WTC11 (cell line): Measurements from ENCODE around the gene NDUFAF8.

Source experiments
- CREB1 ChIP-seq: sonication (generic); formaldehyde crosslinking; IDR thresholded peaks from 2 replicates; pipeline ENCODE4 v1.8.0; 2023; ENCODE audit warnings: mild to moderate bottlenecking, missing genetic modification reagents
- ESRRA ChIP-seq: sonication (generic); formaldehyde crosslinking; IDR thresholded peaks from 2 replicates; pipeline ENCODE4 v1.8.1; 2022; ENCODE audit warnings: mild to moderate bottlenecking, missing genetic modification reagents, borderline replicate concordance
- NFYB ChIP-seq: sonication (generic); formaldehyde crosslinking; conservative IDR thresholded peaks from 2 replicates; pipeline ENCODE4 v1.8.0; 2022; ENCODE audit warnings: low read depth, missing genetic modification reagents
- SMAD3 ChIP-seq: sonication (generic); formaldehyde crosslinking; IDR thresholded peaks from 2 replicates; pipeline ENCODE4 v1.8.0; 2022; ENCODE audit warnings: missing genetic modification reagents, mild to moderate bottlenecking, borderline replicate concordance
- ZNF263 ChIP-seq: sonication (generic); formaldehyde crosslinking; IDR thresholded peaks from 2 replicates; pipeline ENCODE4 v1.8.1; 2022; ENCODE audit warnings: low read depth, mild to moderate bottlenecking, moderate library complexity, missing genetic modification reagents
- TF ChIP-seq, protein P1 (sequence below): fragments of 200-600 bp; IDR thresholded peaks from 2 replicates; pipeline ENCODE4 v1.8.0; 2022; ENCODE audit warnings: antibody characterized with exemption
- TF ChIP-seq, protein P2 (sequence below): sonication (generic); formaldehyde crosslinking; IDR thresholded peaks from 2 replicates; pipeline ENCODE4 v1.8.1; 2022; ENCODE audit warnings: low read depth, mild to moderate bottlenecking, moderate library complexity, missing genetic modification reagents, borderline replicate concordance
- TF ChIP-seq, protein P3 (sequence below): sonication (generic); formaldehyde crosslinking; IDR thresholded peaks from 2 replicates; pipeline ENCODE4 v1.8.1; 2022; ENCODE audit warnings: mild to moderate bottlenecking, missing genetic modification reagents, moderate library complexity, borderline replicate concordance
- TF ChIP-seq, protein P4 (sequence below): fragments of 250-450 bp; sonication (Bioruptor Pico); IDR thresholded peaks from 2 replicates; pipeline ENCODE4 v1.9.0; 2021; ENCODE audit warnings: mild to moderate bottlenecking
- TF ChIP-seq, protein P5 (sequence below): sonication (generic); formaldehyde crosslinking; IDR thresholded peaks from 2 replicates; pipeline ENCODE4 v1.8.0; 2022; ENCODE audit warnings: mild to moderate bottlenecking, missing genetic modification reagents

DNA sequence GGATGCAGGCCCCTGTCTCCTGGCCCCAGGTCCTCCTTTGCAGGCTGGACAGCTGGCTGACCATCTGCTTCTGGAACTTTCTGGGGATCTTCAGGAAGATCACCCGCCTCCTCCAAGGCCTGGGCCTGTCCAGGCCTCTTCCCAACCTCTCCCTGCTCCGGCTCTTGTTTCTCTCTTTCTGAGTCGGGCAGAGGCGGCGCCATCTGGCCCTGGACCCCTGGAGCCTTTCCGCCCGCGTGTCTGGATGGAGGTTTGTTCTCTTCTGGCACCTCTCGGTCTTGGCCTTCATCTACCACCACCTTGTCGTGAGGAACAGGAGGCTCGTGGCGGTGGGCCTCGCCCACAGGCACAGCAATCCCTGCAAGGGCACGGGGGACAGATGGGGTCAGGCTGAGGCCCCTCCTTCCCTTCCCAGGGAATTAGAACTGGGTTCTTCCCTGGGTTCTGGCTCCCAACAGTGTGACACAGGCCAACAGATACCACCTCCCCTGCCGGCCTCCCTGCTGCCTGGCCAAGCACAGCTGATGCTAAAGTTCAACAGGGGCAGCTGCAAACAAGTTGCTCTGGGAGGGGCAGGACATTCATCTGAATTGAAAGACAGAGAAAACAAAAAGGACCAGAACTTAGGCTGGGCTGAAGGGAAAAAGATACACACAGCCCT is 13.3 kb downstream of the NDUFAF8 start:
- TF ChIP-seq ZNF263 (CRISPR knock-in tag) (no peak), ESRRA (no peak), CREB1 (no peak), SMAD3 (no peak), NFYB (CRISPR knock-in tag) (no peak)
- TF ChIP-seq, protein P1, sequence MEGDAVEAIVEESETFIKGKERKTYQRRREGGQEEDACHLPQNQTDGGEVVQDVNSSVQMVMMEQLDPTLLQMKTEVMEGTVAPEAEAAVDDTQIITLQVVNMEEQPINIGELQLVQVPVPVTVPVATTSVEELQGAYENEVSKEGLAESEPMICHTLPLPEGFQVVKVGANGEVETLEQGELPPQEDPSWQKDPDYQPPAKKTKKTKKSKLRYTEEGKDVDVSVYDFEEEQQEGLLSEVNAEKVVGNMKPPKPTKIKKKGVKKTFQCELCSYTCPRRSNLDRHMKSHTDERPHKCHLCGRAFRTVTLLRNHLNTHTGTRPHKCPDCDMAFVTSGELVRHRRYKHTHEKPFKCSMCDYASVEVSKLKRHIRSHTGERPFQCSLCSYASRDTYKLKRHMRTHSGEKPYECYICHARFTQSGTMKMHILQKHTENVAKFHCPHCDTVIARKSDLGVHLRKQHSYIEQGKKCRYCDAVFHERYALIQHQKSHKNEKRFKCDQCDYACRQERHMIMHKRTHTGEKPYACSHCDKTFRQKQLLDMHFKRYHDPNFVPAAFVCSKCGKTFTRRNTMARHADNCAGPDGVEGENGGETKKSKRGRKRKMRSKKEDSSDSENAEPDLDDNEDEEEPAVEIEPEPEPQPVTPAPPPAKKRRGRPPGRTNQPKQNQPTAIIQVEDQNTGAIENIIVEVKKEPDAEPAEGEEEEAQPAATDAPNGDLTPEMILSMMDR = no peak
- TF ChIP-seq, protein P2, sequence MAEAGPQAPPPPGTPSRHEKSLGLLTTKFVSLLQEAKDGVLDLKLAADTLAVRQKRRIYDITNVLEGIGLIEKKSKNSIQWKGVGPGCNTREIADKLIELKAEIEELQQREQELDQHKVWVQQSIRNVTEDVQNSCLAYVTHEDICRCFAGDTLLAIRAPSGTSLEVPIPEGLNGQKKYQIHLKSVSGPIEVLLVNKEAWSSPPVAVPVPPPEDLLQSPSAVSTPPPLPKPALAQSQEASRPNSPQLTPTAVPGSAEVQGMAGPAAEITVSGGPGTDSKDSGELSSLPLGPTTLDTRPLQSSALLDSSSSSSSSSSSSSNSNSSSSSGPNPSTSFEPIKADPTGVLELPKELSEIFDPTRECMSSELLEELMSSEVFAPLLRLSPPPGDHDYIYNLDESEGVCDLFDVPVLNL (CRISPR knock-in tag) = no peak
- TF ChIP-seq, protein P3, sequence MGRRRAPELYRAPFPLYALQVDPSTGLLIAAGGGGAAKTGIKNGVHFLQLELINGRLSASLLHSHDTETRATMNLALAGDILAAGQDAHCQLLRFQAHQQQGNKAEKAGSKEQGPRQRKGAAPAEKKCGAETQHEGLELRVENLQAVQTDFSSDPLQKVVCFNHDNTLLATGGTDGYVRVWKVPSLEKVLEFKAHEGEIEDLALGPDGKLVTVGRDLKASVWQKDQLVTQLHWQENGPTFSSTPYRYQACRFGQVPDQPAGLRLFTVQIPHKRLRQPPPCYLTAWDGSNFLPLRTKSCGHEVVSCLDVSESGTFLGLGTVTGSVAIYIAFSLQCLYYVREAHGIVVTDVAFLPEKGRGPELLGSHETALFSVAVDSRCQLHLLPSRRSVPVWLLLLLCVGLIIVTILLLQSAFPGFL (CRISPR knock-in tag) = no peak
- TF ChIP-seq, protein P4, sequence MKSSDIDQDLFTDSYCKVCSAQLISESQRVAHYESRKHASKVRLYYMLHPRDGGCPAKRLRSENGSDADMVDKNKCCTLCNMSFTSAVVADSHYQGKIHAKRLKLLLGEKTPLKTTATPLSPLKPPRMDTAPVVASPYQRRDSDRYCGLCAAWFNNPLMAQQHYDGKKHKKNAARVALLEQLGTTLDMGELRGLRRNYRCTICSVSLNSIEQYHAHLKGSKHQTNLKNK = no peak
- TF ChIP-seq, protein P5, sequence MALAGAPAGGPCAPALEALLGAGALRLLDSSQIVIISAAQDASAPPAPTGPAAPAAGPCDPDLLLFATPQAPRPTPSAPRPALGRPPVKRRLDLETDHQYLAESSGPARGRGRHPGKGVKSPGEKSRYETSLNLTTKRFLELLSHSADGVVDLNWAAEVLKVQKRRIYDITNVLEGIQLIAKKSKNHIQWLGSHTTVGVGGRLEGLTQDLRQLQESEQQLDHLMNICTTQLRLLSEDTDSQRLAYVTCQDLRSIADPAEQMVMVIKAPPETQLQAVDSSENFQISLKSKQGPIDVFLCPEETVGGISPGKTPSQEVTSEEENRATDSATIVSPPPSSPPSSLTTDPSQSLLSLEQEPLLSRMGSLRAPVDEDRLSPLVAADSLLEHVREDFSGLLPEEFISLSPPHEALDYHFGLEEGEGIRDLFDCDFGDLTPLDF (CRISPR knock-in tag) = no peak
